AML-193 (cell line): Measurements from ENCODE around the gene CTSH.
"Not testable (repeated sequence)": the region's sequence is repeated elsewhere in the genome, so short reads cannot be mapped to it uniquely, and the experiment has no call there.

Experiments
- DNase-seq, 2 experiments: peaks; one replicate each; lab custom pipeline; 2025; lab: John Stamatoyannopoulos, UW

The CTSH gene

GRCh38 chr15:78922527-78922926 is 22.3 kb downstream of the CTSH start:
- no peak for DNase-seq

- DNase-seq = no peak
Measured at GRCh38 chr15:78921940-78922339, 22.9 kb downstream of the CTSH start.

GRCh38 chr15:78921517-78921916 is 23.3 kb downstream of the CTSH start:
- no peak for DNase-seq

DNA sequence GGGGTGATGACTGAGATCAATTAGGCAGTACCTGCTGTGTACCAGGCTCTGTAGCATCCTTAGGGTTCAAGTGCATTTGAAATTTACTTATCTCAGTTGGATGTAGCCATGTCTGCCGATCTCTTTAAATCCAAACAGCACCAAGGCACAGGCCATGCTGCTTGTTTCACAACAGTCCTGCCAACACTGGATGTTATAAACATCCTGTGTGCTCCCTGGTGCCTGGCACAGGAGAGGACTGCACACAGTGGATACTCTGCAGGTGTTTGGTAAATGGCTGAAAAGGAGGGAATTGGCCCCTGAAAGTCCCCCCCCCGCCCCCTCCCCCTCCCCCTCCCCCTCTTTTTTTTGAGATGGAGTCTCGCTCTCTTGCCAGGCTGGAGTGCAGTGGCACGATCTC is 27.0 kb downstream of the CTSH start:
- DNase-seq = no peak

DNA sequence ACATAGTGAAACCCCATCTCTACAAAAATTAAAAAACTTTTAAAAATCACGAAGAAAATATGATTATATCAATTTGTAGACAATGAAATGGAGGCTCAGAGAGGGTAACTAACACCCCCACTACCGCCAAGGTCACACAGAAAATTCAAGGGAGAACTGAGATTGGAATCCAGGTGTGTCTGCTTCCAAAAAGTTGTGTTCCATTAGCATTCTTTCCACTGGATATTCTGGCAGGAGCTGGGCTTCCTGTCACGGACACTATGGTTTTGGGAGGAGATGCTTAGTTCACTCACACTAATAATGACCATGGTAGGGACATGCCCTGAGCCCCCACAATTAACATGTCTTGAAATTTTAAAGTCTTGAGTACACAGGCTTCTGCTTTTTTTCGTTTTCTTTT is 28.8 kb downstream of the CTSH start:
- no peak for DNase-seq

- peak; percentile 87 to 89 for DNase-seq
Measured at GRCh38 chr15:78915341-78916087, 29.3 kb downstream of the CTSH start.

GRCh38 chr15:78914027-78914764 is 30.6 kb downstream of the CTSH start:
- no peak for DNase-seq

GRCh38 chr15:78913012-78913411 is 31.8 kb downstream of the CTSH start:
- DNase-seq = no peak

DNA sequence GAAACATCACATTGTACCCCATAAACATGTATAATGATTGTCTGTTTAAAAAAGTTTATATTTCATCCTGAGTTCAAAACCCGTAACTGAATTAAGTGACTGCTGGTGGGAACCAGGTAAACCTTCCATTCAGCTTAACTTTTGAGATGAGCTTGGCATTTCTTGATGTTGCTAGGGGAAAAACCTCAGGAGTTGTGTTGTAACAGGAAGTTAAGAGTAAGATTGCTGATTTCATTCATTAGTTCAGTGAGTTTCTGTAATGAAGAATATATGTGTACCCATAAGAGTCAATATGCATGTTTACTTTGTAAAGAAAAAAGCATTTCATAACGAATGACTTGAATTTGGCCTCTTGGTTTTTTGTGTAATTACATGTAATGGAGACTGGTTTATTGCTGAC is 32.5 kb downstream of the CTSH start:
- DNase-seq = peak; percentile 20 to 29

- no peak for DNase-seq
Measured at GRCh38 chr15:78910271-78910670, 34.6 kb downstream of the CTSH start.

DNA sequence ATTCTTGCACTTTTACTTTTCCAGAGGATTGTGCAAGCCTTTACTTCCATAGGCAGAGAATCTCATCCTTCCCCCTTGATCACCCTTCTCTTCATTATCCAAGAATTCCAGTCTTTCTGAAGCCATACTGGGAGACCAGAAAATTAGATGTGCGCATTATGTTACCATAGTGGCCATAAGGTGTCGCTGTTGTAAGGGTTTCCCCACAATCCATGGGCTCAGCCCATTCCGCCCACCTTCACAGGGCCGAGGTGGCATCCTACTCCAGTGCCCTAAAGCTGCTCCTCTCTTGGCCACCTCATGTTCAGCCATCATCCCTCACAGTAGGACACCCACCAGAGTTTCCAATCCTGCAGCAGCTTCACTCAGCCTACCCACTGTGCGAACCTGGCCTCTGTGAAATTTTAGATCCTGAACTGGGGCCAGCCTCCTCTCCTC is 35.0 kb downstream of the CTSH start:
- DNase-seq = peak in 1 of 2 experiments; percentile 2

DNA sequence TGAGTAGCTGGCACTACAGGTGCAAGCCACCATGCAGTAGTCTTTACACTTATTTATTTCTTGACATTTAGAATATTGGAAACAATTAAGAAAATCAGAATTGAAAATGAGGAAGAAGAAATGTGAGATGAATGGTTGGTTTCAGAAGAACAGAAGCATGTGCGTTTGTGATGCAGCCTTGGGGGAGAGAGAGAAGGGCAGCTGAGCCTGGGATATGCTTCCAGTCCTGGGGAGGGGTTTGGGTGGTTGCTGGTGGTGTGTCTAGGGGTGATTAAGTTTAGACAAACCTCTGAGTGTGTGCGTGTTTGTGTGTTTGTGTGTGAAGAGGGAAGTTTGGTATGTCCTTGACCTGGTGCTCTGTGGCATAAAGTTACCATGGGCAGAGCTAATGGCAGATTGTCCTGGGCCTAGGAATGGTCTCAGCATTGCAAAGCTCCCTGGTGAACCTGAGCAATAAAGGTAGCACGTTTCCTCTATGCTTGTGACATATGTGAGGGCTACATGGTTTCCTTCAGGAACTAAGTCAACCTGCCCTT is 35.6 kb downstream of the CTSH start:
- DNase-seq = no peak

DNA sequence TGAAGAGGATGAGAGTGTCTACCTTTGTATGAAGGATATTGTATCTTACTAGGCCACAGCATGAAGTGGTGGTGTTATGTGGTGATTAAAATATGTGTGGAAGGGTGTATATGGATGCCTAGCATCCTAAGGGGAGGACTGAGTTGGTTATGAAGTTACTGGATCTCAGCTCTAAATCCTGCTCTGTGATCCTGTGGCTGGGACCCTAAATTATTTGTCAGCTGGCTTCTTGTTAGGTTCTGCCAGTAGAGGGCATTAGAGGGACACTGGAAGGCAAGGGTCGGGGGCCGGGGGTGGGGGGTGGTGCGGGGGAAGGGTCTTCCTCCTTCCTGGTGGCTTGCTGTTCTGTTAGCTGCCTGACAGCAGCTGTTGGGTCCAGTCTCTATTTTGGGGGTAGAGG is 37.3 kb downstream of the CTSH start:
- peak in 1 of 2 experiments; percentile 15 for DNase-seq

- no peak for DNase-seq
Measured at GRCh38 chr15:78906316-78906620, 38.6 kb downstream of the CTSH start.

GRCh38 chr15:78904599-78905358 is 40.1 kb downstream of the CTSH start:
- DNase-seq = no peak

DNA sequence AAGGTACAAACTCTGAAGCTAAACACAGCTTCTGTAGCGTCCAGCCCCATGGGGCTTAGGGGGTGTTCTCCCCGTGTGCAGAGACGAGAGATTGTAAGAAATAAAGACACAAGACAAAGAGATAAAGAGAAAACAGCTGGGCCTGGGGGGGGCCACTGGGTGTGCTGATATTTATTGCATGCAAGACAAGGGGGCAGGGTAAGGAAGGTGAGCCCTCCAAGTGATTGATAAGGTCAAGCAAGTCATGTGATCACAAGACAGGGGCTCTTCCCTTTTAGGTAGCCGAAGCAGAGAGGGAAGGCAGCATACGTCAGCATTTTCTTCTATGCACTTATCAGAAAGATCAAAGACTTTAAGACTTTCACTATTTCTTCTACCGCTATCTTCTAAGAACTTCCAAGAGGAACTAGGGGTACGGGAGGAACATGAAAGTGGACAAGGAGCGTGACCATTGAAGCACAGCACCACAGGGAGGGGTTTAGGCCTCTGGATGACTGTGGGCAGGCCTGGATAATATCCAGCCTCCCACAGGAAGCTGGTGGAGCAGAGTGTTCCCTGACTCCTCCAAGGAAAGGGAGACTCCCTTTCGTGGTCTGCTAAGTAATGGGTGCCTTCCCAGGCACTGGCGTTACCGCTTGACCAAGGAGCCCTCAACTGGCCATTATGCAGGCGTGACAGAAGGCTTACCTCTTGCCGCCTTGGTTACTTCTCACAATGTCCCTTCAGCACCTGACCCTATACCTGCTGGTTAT is 42.4 kb downstream of the CTSH start:
- DNase-seq = not testable (repeated sequence)

DNA sequence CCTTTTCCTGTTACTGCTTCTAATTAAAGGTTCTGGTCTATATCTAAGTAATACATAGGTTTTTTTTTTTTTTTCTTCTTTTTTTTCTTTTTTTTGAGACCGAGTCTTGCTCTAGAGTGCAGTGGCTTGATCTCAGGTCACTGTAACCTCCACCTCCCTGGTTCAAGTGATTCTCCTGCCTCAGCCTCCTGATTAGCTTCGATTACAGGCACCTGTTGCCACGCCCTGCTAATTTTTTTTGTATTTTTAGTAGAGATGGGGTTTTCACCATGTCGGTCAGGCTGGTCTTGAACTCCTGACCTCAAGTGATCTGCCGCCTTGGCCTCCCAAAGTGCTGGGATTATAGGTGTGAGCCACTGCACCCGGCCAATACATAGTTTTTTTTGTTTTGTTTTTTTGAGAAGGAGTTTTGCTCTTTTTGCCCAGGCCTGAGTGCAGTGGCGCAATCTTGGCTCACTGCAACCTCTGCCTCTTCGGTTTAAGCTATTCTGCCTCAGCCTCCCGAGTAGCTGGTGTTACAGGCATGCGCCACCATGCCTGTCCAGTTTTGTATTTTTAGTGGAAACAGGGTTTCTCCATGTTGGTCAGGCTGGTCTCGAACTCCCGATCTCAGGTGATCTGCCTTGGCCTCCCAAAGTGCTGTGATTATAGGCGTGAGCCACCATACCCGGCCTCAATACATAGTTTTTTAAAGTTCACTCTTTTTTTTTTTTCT is 43.9 kb downstream of the CTSH start:
- not testable (repeated sequence) for DNase-seq

DNA sequence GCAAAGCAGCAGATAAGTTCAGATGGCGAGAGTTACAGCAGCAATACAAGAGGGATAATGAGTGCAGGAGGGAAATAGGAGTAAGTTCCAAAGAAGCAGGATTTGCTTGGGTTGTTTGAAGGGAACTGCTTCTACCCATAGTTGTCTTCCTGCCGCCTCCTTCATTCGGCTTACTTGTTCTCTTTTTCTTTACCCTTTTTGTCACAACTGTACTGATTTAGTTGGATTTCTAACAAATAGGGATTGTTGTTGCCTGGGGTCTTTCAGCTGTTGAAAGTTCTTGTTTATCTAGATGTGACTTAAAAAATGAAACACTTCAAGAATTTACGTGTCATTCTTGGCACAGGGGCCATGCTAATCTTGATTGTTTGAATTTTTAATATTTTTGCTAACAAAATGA is 46.3 kb downstream of the CTSH start:
- no peak for DNase-seq

- no peak for DNase-seq
Measured at GRCh38 chr15:78895471-78895870, 49.4 kb downstream of the CTSH start.

GRCh38 chr15:78893538-78893937 is 51.3 kb downstream of the CTSH start:
- DNase-seq = no peak

DNA sequence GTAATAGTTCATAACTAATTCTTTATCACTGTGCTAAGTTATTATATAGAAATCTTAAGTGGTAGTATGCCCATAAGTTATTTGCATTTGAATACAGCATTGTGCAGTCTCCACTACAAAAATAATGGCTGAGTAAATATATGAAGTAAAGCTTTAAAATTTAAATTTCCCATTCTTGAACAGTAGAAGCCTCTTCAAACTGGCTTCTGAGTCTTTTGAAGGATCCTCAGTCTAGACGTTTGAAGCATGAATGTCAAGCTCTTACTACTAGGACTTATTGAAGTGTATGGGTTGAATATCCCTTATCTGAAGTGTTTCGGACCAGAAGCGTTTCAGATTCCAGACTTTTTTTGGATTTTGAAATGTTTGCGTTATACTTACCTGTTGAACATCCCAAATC is 55.8 kb downstream of the CTSH start:
- DNase-seq = no peak
